Fibroblast of peridontal ligament (primary cell): Measurements from ENCODE around the gene SLC49A3.
"Not testable (repeated sequence)": the region's sequence is repeated elsewhere in the genome, so short reads cannot be mapped to it uniquely, and the experiment has no call there.

ENCODE experiments used
- DNase-seq: peaks from one replicate; pipeline ENCODE4 v3.0.0-alpha.2; 2010; ENCODE audit errors: extremely low read depth

The SLC49A3 gene

DNA sequence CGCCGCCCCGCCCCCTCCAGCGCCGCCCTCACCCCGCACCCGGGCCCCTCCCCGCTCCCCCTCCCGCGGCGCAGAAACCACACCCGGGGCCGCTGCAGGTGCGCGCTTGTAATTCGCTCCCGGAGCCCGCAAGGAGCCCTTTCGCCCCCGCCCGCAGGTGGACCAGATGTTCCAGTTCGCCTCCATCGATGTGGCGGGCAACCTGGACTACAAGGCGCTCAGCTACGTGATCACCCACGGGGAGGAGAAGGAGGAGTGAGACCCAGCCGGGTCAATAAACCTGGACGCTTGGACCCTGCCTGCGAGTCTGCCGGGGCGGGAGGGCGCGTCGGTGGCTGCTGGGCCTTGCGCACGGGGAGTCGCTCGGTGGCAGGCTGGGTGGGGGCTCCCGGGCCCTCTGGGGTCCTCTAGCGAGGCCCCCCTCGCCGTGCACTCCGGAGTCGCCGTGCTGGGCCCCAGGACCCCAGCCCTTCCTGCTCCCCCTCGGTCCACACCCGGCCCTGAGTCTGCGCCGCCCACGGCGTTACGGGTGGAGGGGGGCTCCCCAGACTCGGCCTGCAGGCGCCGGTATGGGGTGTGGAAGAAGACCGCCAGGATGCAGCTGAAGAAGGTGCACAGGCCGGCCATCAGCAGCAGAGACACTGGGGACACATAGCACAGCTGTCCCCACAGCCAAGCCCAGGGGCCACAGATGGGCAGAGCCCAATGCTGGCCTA is 7.1 kb downstream of the SLC49A3 start:
- DNase-seq: no peak

DNA sequence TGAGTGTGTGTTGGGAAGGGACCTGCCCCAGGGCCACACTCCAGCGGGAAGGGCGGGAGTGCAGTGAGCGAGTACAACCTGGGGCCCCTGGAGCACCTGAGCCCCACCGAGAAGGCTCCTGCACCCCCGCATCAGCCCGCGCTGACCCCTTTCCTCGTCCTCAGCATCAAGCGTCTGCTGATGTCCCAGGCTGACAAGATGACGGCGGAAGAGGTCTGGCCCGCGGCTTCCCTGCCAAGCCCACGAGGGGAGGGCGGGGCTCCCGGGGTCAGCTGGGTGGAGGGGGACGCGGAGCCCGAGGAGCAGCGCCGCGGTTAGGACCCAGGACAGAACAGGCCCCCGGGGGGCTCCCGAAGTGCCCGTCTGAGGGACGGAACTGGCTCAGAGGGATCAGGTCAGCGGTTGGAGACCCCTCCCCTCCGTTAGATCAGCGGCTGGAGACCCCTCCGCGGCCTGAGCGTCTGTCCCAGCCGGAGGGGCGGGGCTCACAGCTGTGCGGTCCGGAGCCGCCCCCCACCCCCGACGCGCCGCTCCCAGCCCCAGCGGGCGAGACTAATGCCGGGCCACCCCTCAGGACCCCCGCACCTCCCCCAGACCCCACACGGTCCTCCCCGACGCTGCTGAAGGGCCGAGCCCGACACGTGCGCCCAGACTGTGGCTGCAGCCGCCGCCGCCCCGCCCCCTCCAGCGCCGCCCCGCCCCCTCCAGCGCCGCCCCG is 7.9 kb downstream of the SLC49A3 start:
- peak; percentile 23 for DNase-seq

DNA sequence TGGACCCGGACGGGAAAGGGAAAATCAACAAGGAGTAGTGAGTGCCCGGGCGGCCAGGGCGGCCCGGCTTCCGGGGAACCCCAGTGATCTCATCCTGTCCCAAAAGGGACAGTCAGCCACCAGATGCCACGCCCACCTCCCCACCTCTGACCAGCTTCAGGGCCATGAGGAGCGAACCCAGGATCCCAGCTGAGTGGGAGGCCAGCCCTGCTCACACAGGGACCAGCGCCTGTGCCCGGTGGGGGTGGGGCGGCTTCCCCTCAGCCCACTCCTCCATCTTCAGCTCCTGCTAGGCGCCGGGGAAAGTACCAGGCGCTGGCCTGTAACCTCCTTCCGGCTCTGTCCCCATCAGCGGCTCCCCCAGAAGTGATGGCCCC is 8.4 kb downstream of the SLC49A3 start:
- no peak for DNase-seq

GRCh38 chr4:680091-680490 is 8.9 kb downstream of the SLC49A3 start:
- DNase-seq: no peak

- DNase-seq: no peak
These were observed 9.3 kb downstream of the SLC49A3 start for GRCh38 chr4:679629-680028.

GRCh38 chr4:679104-679481 is 9.9 kb downstream of the SLC49A3 start:
- no peak for DNase-seq

GRCh38 chr4:678331-679103 is 10.4 kb downstream of the SLC49A3 start:
- no peak for DNase-seq

- DNase-seq: no peak
These were observed 11.3 kb downstream of the SLC49A3 start for GRCh38 chr4:677431-678293.

GRCh38 chr4:676871-677235 is 12.1 kb downstream of the SLC49A3 start:
- no peak for DNase-seq

- no peak for DNase-seq
These were observed 12.7 kb downstream of the SLC49A3 start for GRCh38 chr4:675980-676870.

DNA sequence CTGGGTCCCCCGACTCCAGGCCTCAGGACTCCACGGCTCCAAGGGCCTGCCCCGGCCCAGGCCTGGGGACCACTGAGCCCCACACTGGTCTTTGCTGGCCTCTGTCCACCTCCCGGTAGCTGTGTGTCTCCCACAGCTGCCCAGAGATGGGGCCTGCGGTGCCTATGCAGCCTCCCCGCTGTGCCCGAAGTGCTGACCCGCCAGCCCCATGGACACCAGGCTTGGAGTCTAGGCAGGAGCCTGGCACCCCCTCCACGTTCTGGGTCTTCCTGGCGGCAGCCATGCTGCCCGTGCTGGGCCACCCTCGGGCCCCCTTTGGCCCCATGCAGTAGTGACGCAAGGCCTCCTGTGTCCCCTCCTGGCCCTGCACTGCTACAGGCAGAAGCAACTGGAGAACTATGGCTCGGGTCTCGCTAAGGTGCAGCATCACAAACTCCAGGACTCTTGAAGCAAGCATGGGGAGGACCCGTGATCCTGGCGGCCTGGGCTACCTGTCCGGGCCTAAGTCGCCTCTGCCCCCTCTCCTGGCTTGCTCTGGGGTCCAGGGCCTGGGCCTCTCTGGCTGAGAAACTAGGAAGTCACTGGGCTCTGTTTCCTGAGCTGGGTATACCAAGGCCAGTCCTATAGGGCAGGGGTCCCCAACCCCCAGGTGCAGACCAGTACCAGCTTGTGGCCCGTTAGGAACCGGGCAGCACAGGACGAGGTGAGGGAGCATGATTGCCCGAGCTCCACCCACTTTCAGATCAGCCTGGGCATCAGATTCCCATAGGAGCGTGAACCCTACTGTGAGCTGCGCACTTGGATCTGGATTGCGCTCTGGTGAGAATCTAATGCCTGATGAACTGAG is 13.7 kb downstream of the SLC49A3 start:
- DNase-seq: no peak

DNA sequence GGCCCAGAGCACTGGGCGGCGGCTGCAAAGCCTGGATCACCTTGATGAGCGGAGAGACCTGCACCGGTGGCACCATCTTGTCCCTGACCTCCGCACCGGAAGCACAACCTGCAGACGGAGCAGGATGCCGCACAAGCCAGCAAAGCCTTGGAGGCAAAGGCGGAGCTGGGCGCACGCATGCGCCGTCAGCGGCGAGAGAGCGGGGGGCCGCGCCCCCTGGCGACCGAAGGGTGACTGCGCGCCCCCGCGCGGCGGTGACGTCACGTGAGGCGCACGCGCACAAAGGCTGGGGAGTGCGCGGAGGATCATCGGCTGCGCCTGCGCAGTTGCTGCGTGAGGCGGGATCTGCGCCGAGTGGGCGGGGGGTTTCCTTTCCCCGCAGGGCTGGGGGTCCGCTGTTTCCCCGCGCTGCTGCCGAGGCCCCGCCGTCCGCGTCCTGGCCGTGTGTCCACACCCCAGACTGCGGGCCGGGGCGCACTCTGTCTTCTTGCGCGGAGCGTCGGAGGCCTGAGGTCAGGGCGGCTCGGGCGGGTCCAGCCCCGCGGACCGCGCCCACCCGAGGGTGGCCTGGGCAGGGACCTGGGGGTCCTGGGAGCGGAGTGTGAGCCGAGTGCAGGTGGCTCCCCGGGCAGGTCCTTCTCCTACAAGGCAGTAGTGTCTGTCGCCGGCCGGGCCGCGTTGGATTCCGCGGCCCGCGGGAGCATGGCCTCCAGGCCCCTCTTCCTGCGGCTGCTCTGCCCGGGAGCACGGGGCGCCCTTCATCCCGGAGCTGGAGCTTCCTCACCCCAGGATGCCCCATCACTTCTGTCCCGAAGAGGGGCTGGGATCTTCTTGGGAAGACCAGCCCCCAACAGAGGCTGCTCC is 14.5 kb downstream of the SLC49A3 start, which contains the start of the genes ATP5ME and MYL5:
ATP5ME (minus strand) TSS at position 105 of the 864 bp plus-strand sequence; CDS start at position 76, 29 bp downstream.
MYL5 (plus strand) TSS at position 371 of the 864 bp plus-strand sequence. CDS start 3,485 bp downstream, outside the sequence.
- peak; percentile 94 for DNase-seq

- DNase-seq: no peak
These were observed 15.4 kb downstream of the SLC49A3 start for GRCh38 chr4:673349-674091.

GRCh38 chr4:671769-672168 is 17.2 kb downstream of the SLC49A3 start:
- no peak for DNase-seq

DNA sequence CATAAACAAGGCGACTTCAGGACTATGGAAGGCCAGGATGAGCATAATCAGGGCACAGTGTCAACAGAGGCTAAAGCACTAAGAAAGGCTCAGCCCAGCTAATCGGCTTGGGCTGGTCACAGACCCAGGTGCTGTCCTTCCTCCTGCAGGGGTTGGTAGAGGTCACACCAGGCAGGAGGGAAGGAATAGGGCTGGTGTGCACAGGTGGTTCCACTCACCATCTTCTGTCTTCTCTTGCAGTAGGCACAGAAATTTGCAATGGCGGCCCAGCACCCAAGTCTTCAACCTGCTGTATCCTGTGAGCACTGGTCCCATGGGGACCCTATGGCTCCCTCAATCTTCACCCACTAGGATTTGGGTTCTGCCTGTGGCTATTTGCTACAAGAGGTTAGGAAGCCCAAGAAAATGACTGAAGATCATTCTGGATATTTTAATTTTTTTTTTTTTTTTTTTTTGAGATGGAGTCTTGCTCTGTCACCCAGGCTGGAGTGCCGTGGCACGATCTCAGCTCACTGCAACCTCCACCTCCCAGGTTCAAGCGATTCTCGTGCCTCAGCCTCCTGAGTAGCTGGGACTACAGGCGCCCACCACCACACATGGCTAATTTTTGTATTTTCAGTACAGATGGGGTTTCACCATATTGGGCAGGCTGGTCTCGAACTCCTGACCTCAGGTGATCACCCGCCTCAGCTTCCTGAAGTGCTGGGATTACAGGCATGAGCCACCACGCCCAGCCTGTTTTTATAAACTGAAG is 19.0 kb downstream of the SLC49A3 start:
- DNase-seq: not testable (repeated sequence)

- DNase-seq: not testable (repeated sequence)
These were observed 20.7 kb downstream of the SLC49A3 start for GRCh38 chr4:668219-668618.

DNA sequence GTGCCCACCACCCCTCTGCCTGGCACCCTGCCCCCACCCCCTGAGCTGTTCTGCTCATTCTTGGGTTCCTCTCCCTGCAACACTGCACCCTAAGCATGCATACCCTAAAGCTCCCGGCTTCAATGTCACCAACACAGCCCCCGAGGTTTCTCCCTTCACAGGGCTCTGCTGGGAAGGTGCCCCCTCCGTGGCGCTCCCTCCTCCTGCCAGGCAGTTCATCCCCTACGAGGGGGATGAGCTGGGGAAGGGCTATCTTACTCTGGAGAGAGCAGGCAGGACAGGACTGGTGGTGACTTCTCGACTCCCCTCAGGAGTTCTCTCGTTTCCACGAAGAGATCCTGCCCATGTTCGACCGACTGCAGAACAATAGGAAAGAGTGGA is 21.4 kb downstream of the SLC49A3 start:
- no peak for DNase-seq
